K562 (cell line): ENCODE results near the gene LCN12.

Source experiments
- CREB1 ChIP-seq, 2 experiments: sonication (generic) in 1 of 2; formaldehyde crosslinking in 1 of 2; IDR thresholded peaks; 2 replicates each; pipeline versions ENCODE4 v1.6.1 to v1.8.0; 2012 to 2022; ENCODE audit warnings: inconsistent platforms in 1 of 2, mild to moderate bottlenecking in 1 of 2, missing genetic modification reagents in 1 of 2, moderate library complexity in 1 of 2
- ESRRA ChIP-seq: fragments of 450-650 bp; IDR thresholded peaks from 2 replicates; pipeline ENCODE4 v1.6.1; 2014; ENCODE audit warnings: low read depth, mild to moderate bottlenecking, moderate library complexity, borderline replicate concordance
- FOSL1 ChIP-seq: fragments of 200-800 bp; sonication (Bioruptor generic); conservative IDR thresholded peaks from 2 replicates; pipeline ENCODE4 v1.6.1; 2016; ENCODE audit warnings: missing genetic modification characterization, missing compliant biosample characterization
- KLF10 ChIP-seq: fragments of 250-450 bp; sonication (Bioruptor Pico); IDR thresholded peaks from 2 replicates; pipeline ENCODE4 v1.6.1; 2021; ENCODE audit warnings: matching md5 sums
- POLR2AphosphoS5 ChIP-seq: IDR thresholded peaks from 2 replicates; pipeline ENCODE4 v1.6.1; 2011; ENCODE audit warnings: mild to moderate bottlenecking, low read depth, low read length, moderate library complexity; ENCODE audit not compliant: control insufficient read depth, insufficient read depth
- SRSF1 ChIP-seq: fragments of 200-400 bp; formaldehyde crosslinking; IDR thresholded peaks from 2 replicates; pipeline ENCODE4 v1.6.1; 2017; ENCODE audit warnings: mild to moderate bottlenecking, low read depth, low read length, moderate library complexity
- TF ChIP-seq, protein P1 (sequence below), 3 experiments: IDR thresholded peaks in 2 of 3; conservative IDR thresholded peaks in 1 of 3; 2 replicates each; pipeline ENCODE4 v1.5.1; 2011 to 2012; ENCODE audit warnings: low read length in 3 of 3, mild to moderate bottlenecking in 3 of 3, control low read depth in 2 of 3, improper control_type of control experiment in 1 of 3, inconsistent platforms in 1 of 3, low read depth in 1 of 3, mixed read lengths in 1 of 3, moderate library complexity in 1 of 3; ENCODE audit not compliant: insufficient read depth in 2 of 3
- TF ChIP-seq, protein P2 (sequence below): fragments of 150-350 bp; IDR thresholded peaks from 2 replicates; pipeline ENCODE4 v1.6.1; 2014; ENCODE audit warnings: low read depth, mild to moderate bottlenecking, low read length, borderline replicate concordance

DNA sequence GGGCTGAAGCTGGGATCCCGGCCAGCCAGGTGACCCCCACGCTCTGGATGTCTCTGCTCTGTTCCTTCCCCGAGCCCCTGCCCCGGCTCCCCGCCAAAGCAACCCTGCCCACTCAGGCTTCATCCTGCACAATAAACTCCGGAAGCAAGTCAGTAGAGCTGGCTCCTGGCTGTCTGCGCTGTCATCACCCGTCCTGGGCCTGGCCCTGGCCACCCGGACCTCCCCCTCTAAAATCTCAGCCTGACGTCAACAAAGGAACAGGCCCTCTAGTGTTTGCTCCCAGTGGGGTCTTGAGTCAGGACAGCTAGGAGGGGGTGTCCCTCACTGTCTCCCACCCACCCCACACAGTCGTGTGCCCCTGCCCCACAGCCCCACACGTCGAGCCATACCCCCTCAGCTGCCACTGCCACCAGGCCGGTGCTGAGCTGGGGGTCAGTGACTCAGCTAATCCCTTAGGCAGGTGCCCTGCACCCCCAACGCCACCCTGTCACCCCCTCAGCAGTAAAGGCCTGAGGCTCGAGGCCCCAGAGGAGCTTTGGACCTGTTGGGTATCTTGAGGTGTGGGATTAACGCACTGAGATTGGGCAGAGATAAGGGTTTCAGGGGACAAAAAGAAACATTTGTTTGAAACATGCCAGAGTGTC is 29.6 kb downstream of the LCN12 start:
- TF ChIP-seq, protein P1, sequence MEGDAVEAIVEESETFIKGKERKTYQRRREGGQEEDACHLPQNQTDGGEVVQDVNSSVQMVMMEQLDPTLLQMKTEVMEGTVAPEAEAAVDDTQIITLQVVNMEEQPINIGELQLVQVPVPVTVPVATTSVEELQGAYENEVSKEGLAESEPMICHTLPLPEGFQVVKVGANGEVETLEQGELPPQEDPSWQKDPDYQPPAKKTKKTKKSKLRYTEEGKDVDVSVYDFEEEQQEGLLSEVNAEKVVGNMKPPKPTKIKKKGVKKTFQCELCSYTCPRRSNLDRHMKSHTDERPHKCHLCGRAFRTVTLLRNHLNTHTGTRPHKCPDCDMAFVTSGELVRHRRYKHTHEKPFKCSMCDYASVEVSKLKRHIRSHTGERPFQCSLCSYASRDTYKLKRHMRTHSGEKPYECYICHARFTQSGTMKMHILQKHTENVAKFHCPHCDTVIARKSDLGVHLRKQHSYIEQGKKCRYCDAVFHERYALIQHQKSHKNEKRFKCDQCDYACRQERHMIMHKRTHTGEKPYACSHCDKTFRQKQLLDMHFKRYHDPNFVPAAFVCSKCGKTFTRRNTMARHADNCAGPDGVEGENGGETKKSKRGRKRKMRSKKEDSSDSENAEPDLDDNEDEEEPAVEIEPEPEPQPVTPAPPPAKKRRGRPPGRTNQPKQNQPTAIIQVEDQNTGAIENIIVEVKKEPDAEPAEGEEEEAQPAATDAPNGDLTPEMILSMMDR (IDR thresholded peaks at IDR 0.05 in 2 of 3, conservative IDR thresholded peaks at IDR 0.05 in 1 of 3; ENCODE audit: insufficient read depth in 2 of 3, low read depth in 1 of 3, low read length in 3 of 3) = no peak
- TF ChIP-seq SRSF1 (no peak), CREB1 (IDR thresholded peaks at IDR 0.05) (no peak), CREB1 (CRISPR knock-in tag; IDR thresholded peaks at IDR 0.05) (no peak), ESRRA (no peak), KLF10 (CRISPR knock-in tag) (no peak), FOSL1 (no peak), POLR2AphosphoS5 (no peak)
- TF ChIP-seq, protein P2, sequence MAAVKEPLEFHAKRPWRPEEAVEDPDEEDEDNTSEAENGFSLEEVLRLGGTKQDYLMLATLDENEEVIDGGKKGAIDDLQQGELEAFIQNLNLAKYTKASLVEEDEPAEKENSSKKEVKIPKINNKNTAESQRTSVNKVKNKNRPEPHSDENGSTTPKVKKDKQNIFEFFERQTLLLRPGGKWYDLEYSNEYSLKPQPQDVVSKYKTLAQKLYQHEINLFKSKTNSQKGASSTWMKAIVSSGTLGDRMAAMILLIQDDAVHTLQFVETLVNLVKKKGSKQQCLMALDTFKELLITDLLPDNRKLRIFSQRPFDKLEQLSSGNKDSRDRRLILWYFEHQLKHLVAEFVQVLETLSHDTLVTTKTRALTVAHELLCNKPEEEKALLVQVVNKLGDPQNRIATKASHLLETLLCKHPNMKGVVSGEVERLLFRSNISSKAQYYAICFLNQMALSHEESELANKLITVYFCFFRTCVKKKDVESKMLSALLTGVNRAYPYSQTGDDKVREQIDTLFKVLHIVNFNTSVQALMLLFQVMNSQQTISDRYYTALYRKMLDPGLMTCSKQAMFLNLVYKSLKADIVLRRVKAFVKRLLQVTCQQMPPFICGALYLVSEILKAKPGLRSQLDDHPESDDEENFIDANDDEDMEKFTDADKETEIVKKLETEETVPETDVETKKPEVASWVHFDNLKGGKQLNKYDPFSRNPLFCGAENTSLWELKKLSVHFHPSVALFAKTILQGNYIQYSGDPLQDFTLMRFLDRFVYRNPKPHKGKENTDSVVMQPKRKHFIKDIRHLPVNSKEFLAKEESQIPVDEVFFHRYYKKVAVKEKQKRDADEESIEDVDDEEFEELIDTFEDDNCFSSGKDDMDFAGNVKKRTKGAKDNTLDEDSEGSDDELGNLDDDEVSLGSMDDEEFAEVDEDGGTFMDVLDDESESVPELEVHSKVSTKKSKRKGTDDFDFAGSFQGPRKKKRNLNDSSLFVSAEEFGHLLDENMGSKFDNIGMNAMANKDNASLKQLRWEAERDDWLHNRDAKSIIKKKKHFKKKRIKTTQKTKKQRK = no peak
